Central memory CD8-positive, alpha-beta T cell (primary cell): ENCODE measurements around the gene DDN.

Experiments
- ATAC-seq: fragments of 150-1000 bp; cut with Tn5 transposase; replicated peaks from 2 replicates; pipeline ENCODE4 v1.10.0; 2022; ENCODE audit warnings: mild to moderate bottlenecking, moderate FRiP score, moderate number of reproducible peaks; ENCODE audit not compliant: poor library complexity, severe bottlenecking; ENCODE audit errors: extremely low read depth
- DNase-seq, 2 donors: peaks; one replicate each; pipeline ENCODE4 v3.0.0; 2021; ENCODE audit warnings: low spot score in 2 of 2
- H3K27ac Mint-ChIP-seq: one replicate; pipeline ENCODE4 v1.8.0; 2022; ENCODE audit warnings: low read depth, mild to moderate bottlenecking, moderate library complexity, mixed read lengths
- H3K27me3 Mint-ChIP-seq: one replicate; pipeline ENCODE4 v1.8.0; 2022; ENCODE audit warnings: mixed read lengths
- H3K36me3 Mint-ChIP-seq: one replicate; pipeline ENCODE4 v1.8.0; 2022; ENCODE audit warnings: mild to moderate bottlenecking, moderate library complexity, mixed read lengths; ENCODE audit not compliant: insufficient read depth
- H3K4me1 Mint-ChIP-seq: one replicate; pipeline ENCODE4 v1.8.0; 2022; ENCODE audit warnings: mixed read lengths
- H3K4me3 Mint-ChIP-seq: one replicate; pipeline ENCODE4 v1.8.0; 2022; ENCODE audit warnings: mild to moderate bottlenecking, moderate library complexity, mixed read lengths
- H3K9me3 Mint-ChIP-seq: one replicate; pipeline ENCODE4 v1.8.0; 2022; ENCODE audit warnings: mixed read lengths

The DDN gene

DNA sequence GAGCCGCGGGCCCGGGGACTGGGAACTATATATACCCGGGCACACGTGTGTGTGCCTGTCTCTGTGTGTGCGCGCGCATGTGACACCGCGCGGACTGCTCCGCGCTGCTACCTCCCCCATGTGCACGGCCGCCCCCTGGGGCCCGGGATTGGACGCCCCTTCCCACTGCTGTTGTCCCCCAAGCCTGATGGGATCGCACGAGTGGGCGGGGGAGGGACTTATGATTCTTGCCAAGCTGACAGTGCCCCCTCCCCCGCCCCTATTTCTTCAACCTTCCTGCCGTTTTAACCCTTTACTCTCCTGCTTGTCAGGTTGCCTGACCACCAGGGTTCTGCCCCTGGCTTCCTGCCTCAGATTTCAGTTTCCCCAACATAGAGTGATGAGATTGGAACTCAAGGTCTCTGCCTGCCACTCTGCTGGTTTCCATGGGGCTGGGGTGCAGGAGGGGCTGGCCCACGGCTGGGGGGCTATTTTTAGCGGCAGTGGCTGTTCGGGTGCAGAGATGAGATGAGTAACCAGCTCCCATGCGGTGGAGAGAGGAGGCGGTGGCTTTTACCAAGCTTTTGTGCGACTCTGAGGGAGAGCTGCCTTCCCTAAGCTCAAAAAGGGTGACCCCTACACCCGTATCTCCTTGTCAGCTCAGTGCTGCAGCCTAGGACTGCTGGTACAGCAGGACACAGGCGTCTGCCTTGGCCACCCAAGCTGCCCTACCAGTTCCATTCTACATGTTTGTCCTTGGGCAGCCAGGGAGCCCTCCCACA is at the start of gene DDN:
Gene DDN (minus strand): TSS at position 5 of the 761 bp plus-strand sequence. CDS start 88 bp downstream, outside the sequence.
- ATAC-seq (peak; percentile 56), DNase-seq (no peak)
- H3K4me3 Mint-ChIP-seq: peak within 1 kb of the TSS; percentile 66
- no peaks in the 10 kb centered on the region for H3K9me3 Mint-ChIP-seq
- H3K27ac Mint-ChIP-seq: no peak within 1 kb of the TSS
- peaks cover 69% of the 10 kb centered on the region for H3K27me3 Mint-ChIP-seq
- peaks cover 33% of the 10 kb centered on the region for H3K36me3 Mint-ChIP-seq
- H3K4me1 Mint-ChIP-seq: peaks cover 37% of the 10 kb centered on the region

DNA sequence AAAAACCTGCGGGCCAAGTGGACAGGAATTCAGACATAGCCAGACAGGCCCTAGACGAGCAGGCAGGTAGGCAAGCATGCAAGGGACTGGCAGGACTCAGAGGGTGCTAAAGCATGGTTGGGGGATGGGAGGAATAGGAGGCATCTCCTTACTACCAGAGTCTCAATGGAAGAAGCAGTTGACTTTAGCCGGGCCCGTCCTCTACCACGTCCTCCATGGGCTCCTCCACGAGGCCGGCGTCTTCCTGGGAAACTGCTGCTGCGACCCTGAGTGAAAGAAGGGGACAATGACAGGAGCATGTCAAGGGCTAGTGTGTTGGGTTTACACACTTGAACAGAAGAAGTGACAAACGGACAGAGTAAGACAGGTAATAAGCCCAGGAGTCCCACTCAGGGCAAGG is 49.8 kb upstream of the DDN start:
- DNase-seq (no peak), ATAC-seq (no peak)
- Mint-ChIP-seq H3K27ac (no peak overlapping the region), H3K36me3 (peaks cover 72% of the 10 kb centered on the region), H3K4me3 (no peak overlapping the region), H3K4me1 (peaks cover 29% of the 10 kb centered on the region), H3K9me3 (no peaks in the 10 kb centered on the region), H3K27me3 (no peaks in the 10 kb centered on the region)

DNA sequence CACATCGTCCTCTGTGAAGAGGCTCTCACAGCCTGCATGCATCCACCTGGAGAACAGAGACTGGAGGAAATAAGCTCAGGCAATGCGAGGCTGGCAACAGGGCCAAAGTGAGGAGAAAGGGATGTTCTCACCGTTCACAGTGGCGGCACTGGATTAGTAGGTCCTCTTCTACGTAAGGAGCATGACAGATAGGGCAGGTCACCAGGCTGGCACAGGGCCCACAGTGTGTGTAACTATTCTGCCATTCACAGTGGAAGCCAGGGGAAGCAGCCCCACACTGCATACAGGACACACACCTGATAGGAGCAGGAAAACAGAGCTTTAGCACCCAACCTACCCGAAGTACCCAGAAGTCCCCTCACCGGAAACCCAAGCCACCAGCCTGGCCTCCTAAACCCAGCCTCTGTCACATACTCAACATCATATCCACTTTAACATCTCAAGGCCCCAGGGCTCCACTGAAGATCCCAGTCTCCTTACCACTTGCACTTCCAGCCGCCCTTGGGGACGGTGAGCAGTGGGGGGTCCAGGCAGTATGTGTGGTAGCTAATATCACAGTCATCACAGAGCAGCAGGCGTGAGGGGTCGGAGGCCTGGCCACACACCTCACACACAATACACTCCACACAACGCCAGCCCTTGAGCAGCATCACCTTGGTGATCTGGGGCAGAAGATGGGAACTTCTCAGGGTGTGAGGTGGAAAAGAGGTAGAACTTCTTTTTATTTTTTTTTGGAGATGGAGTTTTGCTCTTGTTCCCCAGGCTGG is 47.1 kb upstream of the DDN start:
- H3K4me3 Mint-ChIP-seq: no peak overlapping the region
- no peaks in the 10 kb centered on the region for H3K27me3 Mint-ChIP-seq
- ATAC-seq (no peak), DNase-seq (no peak)
- H3K9me3 Mint-ChIP-seq: no peaks in the 10 kb centered on the region
- H3K27ac Mint-ChIP-seq: peak overlapping the region; percentile 29
- H3K36me3 Mint-ChIP-seq: peaks cover 81% of the 10 kb centered on the region
- H3K4me1 Mint-ChIP-seq: peaks cover 24% of the 10 kb centered on the region

DNA sequence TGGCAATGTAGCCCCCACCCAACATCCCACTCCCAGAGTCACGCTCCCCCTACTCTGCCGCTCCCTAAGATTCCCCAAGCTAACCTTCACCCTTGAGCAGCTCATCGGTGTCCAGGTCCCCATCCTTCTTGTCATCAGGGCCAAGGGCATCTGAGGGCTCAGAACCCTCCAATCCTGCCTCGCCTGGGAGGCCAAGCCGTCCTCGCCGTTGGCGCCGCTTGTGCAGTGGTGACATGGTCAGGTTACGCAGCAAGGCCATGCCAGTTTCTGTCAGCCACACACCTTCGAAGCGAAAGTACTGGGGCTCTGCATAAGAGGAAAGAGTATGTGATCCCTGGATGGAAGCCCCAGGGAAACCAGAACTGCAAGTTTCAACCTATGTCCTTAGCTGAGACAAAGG is 45.5 kb upstream of the DDN start:
- H3K4me1 Mint-ChIP-seq: peaks cover 15% of the 10 kb centered on the region
- H3K9me3 Mint-ChIP-seq: no peaks in the 10 kb centered on the region
- DNase-seq (no peak), ATAC-seq (no peak)
- peak overlapping the region; percentile 8 for H3K4me3 Mint-ChIP-seq
- H3K27me3 Mint-ChIP-seq: no peaks in the 10 kb centered on the region
- H3K36me3 Mint-ChIP-seq: peaks cover 81% of the 10 kb centered on the region
- H3K27ac Mint-ChIP-seq: peak overlapping the region; percentile 95

DNA sequence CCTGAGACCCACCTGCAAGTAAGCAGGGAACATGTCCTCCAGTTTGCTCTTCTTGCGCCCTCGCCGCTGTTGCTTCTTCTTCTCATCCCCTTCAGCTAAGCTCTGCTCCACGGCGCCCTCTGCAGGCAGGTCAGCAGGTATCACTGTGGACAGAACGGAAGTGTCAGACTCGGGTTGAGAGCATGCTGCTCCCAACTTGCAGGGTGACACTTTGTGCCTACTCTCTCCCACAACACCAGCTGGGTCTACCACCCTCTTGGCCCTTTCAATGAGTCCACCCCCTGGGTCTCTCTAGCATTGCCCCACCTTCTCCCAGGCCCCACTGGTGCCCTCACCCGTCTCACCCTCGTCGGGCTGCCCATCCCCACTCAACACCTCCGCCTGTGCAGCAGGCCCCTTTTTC is 44.7 kb upstream of the DDN start:
- peaks cover 15% of the 10 kb centered on the region for H3K4me1 Mint-ChIP-seq
- peaks cover 78% of the 10 kb centered on the region for H3K36me3 Mint-ChIP-seq
- H3K9me3 Mint-ChIP-seq: no peaks in the 10 kb centered on the region
- peak overlapping the region; percentile 95 for H3K27ac Mint-ChIP-seq
- H3K4me3 Mint-ChIP-seq: peak overlapping the region; percentile 8
- no peaks in the 10 kb centered on the region for H3K27me3 Mint-ChIP-seq
- DNase-seq: peak; percentile 84 to 89
- peak; percentile 89 for ATAC-seq

DNA sequence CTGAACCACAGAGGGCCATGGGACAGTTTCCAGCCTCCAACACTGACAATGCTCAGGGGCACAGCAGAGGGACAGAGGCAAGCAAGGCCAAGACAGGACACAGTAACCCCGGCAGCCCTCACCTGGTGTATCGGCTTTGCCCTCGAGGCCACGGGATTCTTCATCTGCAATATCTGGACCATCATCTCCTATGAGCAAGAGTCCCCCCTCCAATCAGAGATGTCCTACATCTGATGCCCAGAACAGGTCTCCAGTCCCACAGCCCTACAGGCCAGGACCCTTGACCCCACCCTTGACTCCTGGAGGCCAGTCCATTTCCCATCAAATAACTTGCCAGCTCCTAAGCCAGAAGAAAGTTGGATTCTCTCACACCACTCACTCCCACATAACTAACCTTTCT is 44.1 kb upstream of the DDN start:
- H3K27ac Mint-ChIP-seq: peak overlapping the region; percentile 95
- no peak for DNase-seq
- ATAC-seq: no peak
- no peaks in the 10 kb centered on the region for H3K27me3 Mint-ChIP-seq
- H3K9me3 Mint-ChIP-seq: no peaks in the 10 kb centered on the region
- peaks cover 75% of the 10 kb centered on the region for H3K36me3 Mint-ChIP-seq
- H3K4me1 Mint-ChIP-seq: peaks cover 15% of the 10 kb centered on the region
- no peak overlapping the region for H3K4me3 Mint-ChIP-seq

DNA sequence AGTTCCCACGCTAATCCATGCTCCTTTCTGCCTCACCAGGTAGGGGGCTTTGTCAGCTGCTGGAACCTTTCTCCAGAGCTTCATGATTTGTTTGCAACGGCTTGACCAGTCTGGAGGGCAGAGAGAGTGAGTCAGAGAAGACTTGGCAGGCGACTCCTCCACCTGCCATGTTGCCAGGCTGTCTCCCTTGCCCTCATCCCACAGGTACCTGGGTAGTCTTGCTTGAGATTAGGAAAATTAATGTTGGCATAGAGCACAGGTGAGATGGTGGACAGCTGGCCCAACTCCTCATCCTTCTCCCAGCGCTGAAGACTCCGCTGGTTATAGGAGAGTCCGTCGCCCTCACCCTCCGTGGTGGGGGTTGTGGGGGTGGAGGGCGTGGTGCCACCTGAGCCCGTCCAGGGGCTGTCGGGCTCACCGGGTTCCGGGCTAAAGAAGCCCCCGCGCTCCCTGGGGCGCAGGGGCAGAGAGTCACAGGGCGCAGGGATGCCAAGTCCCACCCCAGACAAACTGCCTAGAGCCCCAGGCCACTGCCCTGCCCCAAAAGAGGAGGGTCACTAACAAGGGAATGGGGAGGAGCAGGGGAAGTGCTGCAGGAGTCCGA is 42.8 kb upstream of the DDN start:
- Mint-ChIP-seq H3K36me3 (peaks cover 68% of the 10 kb centered on the region), H3K4me1 (peaks cover 15% of the 10 kb centered on the region), H3K4me3 (no peak overlapping the region), H3K9me3 (no peaks in the 10 kb centered on the region), H3K27me3 (no peaks in the 10 kb centered on the region), H3K27ac (peak overlapping the region; percentile 95)
- ATAC-seq: no peak
- no peak for DNase-seq

DNA sequence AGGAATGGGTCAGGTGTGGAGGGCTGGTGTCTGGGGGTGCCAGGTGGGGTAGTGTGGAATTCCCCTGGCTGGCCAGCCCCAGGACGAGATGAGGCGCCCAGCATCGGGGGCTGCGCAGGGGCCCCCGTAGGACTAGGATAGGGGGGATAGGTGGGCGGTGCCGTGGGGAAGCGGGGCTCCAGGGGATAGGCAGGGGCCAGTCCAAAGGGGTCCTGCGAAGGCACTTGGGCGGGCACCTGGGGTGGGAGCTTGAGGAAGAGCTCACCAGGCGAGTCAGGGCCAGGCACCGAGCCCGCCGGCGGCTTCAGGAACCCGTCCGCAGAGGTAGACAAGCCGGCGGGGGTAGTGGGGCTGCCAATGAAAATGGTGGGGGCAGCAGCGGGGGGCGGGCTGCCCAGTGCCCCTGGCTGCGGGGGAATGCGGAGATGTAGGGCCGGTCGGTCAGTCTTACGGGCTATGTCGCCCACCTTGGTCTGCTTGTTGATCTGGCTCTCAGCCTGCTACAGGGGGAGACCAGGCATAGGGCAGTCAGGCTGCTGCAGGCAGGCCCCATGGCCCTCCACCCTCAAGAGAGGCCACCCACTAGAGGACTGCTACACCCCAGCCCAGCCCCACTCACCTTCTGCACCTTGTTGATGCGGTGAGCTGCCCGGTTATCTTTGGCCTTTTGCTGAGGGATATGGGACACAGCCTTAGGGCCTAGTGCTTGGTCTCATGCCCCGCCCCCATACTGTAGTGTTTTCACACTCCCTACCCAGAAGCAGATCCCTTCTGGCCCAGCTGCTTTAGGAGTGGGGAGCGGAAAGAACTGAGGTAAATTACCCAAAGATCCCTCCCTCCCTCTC is 42.1 kb upstream of the DDN start:
- Mint-ChIP-seq H3K27me3 (no peaks in the 10 kb centered on the region), H3K36me3 (peaks cover 66% of the 10 kb centered on the region), H3K4me3 (no peak overlapping the region), H3K9me3 (no peaks in the 10 kb centered on the region), H3K27ac (peak overlapping the region; percentile 46), H3K4me1 (peaks cover 15% of the 10 kb centered on the region)
- ATAC-seq (no peak), DNase-seq (no peak)

DNA sequence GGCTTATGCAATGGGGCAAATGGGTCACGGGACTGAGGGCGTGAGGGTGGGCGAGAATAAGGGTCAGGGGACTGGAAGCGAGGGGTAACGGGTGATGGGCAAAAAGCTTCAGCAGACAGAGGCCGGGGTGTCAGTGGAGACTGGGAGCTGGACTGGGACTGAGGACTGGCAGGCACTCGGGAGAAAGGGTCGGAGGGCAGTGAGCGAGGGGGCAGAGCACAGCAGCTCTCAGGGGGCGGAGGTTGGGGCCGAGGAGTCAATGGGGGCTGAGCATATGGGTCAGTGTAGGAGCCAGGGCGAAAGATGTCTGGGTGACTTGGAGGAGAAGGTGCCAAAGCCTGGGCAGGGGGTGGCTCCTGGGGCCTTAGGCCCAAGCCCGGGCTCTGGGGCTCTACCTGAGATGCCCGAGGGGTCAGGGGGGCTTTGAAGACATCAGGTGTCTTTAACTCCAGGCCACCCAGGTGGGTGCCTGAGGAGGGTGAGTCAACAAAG is 41.2 kb upstream of the DDN start:
- ATAC-seq (no peak), DNase-seq (no peak)
- H3K4me3 Mint-ChIP-seq: no peak overlapping the region
- H3K4me1 Mint-ChIP-seq: peaks cover 15% of the 10 kb centered on the region
- H3K36me3 Mint-ChIP-seq: peaks cover 62% of the 10 kb centered on the region
- no peaks in the 10 kb centered on the region for H3K27me3 Mint-ChIP-seq
- H3K27ac Mint-ChIP-seq: peak overlapping the region; percentile 46
- H3K9me3 Mint-ChIP-seq: no peaks in the 10 kb centered on the region

DNA sequence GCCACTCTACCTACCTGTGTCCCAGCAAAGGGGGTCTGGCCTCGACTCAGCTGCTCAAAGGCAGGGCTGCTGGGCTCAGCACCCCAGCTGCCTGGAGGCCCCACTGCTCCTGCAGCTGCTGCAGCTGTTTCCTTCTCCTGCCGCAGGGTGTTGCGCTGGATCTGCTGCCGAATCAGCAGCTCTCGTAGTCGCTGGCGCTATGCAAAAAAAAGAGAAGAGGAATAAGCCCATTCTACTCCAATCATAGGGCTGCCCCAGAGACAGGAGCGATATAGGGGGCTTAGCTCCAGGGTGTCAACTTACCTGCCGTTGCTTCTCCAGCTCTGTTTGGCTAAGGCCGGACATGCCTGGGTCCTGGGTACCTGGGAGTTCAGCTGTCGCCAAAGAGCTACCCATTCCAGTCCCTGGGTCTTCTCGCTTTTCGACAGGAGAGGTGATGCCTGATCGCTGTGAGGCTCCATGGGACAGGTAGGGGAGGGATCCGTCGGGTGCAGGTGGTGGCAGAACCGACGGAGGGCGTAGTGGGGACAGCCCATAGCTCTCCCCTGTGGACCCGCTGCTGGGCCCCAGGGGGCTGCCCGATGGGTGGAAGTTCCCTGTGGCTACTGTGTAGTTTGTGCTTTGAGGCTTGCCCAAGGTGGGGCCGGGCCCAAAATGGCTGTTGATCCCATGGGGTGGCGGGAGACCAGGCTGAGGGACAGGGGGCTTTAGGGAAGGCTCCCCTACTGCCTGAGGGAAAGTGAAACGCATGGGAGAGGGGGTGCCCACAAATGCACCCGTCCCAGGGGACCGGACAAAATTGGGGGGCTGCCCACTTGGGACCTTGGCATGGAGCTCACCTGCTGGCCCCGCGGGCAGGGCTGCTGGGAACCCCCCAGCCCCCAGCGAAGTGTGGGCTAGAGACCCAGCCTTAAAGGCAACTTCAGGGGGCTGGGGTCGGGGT is 40.5 kb upstream of the DDN start:
- peaks cover 13% of the 10 kb centered on the region for H3K4me1 Mint-ChIP-seq
- ATAC-seq: no peak
- H3K9me3 Mint-ChIP-seq: no peaks in the 10 kb centered on the region
- DNase-seq: no peak
- H3K36me3 Mint-ChIP-seq: peaks cover 57% of the 10 kb centered on the region
- H3K4me3 Mint-ChIP-seq: no peak overlapping the region
- no peaks in the 10 kb centered on the region for H3K27me3 Mint-ChIP-seq
- H3K27ac Mint-ChIP-seq: peak overlapping the region; percentile 46

DNA sequence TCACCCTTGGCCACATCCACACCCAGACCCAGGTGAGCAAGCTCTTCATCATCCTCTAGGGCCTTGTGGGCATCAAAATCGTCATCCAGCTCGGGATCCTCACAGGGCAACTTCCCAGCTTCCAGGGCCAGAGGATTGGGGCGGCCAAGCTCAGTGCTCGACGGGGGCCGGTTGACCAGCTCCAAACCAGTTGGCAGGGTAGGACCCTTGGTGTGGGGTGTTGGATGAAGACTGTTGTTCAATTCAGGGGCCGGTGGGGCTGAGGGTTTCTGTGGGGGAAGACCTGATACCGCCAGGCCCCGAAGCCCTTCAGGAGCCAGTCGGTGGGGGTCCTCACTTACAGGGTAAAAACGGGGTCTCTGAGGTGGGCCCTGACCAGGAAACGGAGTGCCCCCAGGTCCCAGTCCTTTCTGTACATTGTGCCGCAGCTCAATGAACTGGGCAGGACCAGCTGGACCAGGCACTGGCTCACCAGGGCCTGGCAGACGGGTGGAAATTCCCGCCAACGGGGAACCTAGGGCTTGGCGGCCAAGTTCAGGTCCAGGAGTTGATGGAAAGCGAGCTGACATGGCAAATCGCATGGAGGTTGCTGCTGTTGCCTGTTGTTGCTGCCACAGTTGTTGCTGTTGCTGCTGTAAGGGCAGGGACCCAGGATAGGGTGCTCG is 39.2 kb upstream of the DDN start:
- ATAC-seq: no peak
- peaks cover 47% of the 10 kb centered on the region for H3K36me3 Mint-ChIP-seq
- H3K4me3 Mint-ChIP-seq: no peak overlapping the region
- H3K9me3 Mint-ChIP-seq: no peaks in the 10 kb centered on the region
- H3K4me1 Mint-ChIP-seq: peaks cover 5% of the 10 kb centered on the region
- no peaks in the 10 kb centered on the region for H3K27me3 Mint-ChIP-seq
- no peak for DNase-seq
- no peak overlapping the region for H3K27ac Mint-ChIP-seq
